ENCODE results near the gene POLA1.

Gene POLA1

DNA sequence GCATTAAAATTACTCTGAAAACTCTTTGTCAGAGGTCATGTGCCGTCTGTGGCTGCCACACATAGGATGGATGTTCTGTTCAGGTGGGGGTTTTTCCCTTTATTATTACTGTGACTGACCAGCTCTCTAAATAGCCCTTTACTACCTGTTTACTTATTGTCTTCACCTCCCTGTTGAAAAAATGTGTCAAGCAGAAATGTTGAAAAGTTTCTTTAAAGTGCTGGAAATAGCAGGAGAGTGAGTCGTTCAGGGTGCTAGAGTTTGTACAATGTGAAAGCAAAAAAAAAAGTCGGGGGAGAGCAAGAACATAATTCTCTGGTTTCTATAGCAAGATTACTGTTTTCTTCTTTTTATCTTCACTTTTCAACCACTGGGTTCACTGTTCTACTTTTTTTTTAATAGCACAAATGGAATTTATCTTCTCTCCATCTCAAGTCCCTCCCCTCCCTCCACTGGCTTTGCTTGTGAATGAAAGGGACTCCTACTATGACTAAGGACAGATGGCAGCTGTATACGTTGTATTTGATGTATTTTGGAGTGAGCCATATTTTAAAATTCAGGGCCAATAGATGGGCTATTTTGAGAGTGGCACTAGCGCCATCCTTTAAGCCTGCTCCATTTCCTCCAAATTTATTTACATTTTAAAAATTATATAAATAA, 288.7 kb downstream of the POLA1 start:
- DNase-seq = no peak

DNA sequence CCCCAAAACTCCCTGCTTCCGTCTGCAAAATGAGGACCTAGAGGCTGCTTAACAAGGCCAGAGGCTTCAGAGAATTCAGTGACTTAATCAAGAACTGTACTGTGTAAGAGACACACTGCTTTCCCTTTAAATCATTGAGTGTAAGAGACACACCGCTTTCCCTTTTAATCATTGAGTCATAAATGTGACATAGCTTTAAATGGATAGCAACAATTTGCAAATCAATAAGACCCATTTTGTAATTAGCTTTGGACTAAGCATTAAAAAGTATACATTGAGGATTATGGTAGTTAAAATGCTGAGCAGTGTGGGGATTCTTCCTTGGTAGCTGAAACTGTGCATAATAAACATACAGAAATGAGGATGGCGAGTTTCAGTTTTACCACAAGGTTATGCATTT, 290.2 kb downstream of the POLA1 start:
- no peak for DNase-seq

DNA sequence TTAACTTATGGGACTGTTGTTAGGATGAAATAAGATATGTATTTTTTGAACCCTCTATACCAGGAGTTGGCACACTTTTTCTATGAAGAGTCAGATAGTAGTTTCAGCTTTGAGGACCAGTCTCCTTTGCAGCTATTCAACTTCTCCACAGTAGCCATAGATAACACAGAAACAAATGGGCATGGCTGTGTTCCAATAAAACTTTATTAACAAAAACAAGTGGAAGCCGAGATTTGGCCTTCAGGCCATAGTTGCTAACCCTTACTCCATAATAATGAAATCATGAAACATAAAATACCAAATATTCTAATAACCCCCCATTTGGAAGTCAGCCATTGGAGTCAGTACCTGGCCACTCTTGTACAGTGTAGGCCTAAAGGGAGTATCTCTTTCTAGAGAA, 291.4 kb downstream of the POLA1 start:
- DNase-seq = no peak

DNA sequence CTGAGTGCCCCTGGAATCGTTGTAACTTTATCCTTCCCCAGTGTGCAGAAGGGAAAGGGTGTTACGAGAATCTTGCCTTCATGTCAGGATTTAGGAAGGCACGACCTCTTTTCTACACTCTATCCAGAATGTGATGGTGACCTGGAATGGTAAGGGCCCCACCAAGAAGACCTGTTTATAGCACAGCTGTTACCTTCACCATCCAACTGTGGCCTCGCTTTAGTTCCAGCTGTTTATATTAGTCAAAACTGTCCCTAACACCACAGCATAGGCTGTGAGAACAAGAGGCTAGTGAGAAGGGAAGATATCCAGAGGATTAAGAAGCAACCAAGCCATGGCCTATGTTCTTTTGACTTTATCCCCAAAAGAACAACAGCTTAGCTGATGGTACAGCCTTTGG, 294.0 kb downstream of the POLA1 start:
- DNase-seq = no peak

DNA sequence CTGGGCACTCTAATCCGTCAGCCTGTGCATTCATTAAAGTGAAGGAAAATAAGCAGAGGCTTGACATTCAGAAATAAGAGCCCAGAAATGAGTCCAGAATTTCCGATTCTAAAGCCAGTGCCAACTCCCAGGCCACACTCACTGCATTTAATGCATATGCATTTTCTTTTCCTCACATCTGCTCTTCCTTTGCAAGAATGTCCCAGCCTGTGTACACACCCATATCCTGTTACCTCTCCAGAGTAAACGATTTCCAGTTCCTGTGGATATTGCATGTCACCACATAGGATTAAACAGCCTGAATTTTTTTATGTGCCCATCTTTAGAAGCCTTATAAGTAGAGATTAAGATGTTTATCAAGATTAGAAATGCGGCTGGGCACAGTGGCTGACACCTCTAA, 294.6 kb downstream of the POLA1 start:
- DNase-seq = no peak

DNA sequence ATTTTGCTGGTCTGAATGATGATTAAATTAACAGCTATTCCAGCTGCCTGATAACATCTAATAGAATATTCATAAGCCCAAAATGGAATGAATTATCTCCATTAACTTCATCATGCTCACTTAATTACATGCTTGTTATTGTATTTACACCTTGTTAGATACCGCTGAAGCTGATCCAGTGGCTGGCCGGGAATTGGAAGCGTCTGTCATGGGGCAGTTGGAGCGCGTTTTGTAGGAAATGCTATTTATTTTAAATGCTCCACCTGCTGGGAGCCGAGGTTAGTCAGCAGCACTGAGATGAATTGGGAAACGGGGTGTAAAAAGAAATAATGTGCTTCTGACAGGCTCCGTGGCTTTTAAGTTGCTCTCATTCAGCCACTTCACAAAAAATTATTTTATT, 296.8 kb downstream of the POLA1 start:
- no peak for DNase-seq

DNA sequence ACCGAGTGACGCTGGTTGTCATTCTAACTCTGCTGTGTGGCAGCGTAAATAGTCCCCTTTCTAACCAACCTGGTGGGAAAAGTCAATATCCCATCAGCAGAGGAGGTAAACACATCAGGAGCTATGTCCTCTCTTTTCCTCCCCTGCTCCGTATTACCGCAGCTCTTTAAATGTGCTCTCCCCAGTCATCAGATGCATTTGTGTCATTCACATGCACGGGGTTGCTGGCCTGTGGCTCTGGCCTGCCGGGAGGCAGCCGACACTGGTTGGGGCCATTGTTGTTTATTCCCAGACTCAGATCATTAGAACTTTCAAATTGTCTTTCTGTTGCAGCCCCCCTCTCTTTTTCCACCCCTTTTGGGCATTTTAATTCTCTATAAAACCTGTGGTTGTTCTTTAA, 300.2 kb downstream of the POLA1 start:
- DNase-seq = no peak

DNA sequence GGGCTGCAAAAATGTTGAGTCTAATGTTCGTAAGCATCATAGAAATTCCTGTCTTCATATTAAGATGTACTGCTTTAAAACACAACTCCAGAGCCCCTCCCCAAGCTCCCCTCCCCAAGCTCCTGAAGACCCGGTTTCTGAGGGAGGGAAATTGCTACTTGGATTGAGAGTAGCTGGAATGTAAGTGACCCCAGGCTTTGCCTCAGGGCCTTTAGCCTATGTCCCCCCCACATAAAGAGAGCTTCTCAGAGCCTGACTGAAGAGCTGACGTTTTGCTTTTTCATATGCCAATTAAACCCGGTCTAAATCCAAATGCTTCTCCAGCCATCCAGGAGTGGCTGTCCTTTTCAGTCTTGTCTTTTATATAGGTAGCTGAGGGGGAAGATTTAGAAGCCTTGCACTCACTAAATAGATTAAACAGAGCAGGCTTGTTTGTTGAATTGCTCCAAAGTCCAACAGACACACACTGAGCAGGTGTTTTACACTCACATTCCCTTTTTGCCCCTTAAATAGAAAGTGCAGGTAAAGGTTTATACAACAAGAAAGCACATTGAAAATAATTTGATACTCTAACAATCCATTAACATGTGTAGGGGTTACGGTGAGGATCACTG, 302.5 kb downstream of the POLA1 start:
- DNase-seq = no peak

DNA sequence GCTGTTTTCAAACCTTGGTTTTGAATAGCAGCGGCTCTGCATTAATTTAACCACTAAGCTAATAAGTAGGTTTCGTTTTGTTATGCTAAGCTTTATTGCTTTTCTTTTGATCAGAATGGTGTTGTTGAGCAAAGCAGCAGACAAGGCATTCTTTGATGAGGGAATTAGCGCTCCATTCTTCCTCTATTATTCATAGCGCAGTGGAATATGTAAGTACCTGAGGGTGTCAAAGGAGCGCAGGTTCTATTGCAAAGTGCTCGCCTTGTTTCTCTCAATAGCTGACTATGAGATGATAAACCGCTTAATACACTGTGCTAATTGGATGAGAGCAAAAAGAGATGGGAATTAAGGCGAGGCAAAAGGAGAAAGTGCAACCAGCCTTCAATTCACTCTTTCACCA, 305.8 kb downstream of the POLA1 start:
- no peak for DNase-seq

DNA sequence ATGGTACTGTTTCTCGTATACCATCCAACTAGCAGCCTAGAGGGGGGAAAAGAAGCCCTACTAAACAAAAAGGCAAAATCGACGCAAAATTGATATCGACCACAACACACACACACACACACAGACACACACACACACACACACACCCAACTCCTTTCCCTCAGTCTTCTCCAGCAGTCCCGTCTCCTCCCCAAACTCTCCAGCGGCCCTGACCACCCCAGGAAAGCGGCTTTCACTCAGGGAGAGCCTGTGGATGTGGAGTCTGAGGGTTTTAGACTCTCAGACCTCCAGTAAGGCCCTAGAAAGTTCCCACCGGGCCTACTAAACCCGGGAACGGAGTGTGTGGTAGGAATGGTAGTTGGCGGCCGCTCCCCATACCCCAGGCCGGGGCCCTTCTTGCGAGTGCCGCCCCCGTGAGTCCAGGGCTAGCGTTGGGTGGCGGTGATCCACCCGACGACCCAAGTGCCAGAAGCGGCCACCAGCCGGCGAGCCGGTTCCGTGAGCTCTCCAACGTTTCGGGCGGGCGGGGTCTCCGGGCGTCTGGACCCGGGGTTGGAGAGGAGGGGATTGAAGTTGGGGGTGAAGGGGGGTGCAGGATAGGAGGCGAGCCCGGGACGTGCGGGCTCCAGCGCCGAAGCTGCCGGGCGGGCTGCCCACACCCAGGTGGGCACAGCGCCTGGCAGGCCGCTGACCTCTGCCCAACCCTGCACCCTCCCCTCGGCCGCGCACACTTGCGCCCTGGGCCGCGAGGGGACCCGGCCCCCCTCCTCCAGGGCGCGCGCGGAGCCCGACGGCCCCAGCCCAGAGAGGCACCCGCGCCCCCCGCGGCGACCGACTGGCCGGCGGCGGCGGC, 308.3 kb downstream of the POLA1 start:
- no peak for DNase-seq

DNA sequence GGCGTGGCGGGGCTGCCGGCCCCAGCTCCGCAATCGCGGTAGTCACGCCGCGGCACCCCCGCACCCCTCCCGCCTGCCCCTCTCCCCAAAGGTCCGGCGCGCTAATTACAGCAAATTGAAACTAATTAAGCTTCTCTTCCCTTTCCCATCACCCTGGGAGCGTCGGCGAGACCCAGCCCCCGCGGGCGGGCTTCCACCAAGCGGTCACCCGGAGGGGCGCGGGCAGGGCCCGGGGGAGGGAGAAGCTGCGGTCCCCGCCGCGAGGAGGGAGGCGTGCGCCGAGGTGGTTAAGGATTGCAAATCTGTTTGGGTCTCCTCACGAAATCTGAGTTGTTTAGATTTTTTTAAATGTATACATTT, 308.9 kb downstream of the POLA1 start:
- DNase-seq = no peak

DNA sequence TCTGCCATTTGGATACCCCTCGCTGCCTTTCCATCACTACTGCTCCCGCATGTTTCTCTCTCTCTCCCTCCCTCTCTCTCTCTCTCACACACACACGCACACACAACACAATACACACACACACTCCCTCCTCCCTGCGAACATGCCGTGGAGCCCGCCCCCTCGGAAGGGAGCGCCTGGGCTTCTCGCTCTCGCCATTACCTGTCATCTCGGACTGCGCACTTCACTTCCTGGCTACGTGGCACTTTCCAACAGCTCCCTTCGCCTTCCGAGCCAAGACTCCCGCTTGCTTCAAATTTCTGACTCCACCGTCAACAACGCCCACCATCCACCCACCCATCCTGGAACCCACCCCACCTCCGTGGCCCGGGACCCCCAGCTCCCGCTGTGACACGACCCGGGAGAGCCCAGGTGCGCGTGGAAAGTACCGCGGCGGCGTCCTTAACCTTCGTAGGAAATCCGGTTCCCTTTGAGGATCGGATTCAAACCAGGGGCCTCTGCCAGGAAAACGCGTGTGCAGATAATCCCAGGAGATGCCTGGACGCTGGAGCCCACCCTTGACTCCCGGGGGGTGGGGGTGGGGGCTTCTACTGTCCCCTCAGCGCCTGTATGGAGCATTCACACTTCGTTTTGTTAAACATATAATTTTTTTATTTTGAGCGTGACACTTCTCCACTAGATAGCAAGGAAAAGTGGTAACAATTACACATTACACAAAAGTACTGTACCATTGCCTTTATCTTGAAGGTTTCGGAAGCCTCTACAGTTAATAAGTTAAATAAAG, 309.5 kb downstream of the POLA1 start:
- no peak for DNase-seq

DNA sequence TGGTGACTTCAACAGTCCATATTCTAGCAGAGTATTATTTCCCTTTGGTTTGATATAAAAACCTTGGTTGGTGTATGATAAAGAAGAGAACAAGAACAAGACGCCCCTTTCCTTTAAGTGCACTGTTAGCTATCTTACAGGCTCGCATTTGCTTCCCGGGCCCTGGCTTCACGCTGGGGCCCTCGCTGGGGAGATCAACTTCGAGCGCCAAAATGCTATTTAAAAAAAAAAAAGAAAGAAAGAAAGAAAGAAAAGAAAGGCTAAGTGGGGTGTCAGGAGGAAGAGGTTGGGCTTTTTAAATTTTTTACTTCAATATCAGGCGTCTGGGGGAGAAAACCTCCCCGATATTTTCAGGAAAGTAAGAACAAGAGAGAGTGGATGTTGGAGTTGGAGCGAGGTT, 310.3 kb downstream of the POLA1 start:
- DNase-seq = no peak

DNA sequence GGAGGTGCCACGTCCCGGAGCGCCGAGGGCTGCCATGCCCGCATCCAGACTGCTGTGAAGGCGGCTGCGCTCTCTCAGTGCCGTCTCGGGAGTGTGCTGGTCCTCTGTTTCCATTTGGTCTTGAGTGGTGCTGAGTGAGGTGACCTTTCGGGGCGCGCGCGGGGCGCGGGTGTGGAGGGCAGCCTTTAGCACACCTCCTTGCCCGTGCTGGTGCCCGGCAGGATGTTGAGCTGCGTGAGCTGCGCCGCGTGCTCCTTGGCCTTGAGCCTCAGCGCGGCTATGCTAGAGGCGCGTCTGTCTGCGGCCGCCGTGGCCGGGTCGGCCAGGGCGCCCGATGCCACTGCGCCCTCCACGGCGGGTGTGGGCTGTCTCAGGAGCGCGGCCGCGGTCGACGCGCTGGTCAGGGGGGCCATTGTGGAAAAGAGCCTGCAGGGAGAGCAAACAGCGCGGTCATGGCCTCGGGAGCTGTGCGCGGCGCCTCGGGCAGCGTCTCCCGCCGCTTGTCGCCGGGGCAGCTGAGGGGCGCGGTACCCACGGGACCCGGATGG, 310.8 kb downstream of the POLA1 start:
- no peak for DNase-seq

DNA sequence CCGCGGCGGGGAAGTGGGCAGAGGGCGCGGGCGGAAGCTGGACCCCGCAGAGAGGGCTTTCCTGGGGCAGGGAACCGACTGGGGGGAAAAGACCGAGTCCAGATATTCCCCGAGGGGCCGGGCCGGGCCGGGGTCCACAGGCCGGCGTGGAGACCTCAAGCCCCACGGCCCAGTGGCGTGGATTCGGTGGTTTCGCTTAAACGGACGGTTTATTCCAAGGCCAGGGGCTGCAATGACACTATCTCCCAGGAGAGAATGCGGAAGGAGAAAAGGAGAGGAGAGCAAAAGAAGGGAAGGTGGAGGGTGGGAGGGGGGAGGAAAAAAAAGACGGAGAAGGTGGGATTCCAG, 311.3 kb downstream of the POLA1 start:
- no peak for DNase-seq

DNA sequence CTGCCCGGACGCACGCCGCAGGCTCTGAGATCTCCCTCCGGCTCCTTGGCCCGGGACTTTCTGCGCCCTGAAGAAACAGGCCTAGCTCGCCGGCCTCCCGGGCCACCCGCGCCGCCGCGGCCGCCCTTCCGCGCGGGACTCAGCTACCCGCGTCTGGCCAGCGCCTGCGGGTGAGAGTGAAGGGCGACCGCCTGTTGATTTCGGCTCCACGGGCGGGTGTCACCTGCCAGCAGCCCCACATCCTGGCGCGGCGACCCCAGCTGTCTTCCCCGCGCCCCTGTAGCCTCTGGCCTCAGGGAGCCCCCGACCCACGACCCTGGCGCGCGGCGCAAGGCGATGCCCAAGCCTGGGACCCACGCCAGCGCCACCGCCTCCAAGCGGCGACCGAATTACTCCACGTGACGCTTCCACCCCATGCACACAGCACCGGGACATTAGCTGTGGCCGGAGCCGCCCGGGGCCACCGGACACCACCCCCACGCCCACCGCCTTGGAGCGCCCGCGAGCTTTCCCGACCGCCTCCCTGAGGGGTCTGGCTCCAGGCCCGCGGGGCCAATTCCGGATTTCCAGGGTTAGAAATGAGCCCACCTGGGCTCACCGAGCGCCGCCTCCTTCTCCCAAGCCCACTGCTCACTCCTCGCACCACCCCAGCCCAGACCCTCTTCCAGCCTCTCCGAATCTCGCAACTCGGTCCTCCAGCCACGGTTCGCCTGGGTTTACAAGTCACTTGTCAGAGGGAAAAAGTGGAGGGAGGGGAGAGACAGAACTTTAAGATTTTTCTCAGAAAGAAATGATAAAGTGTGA, 311.9 kb downstream of the POLA1 start:
- no peak for DNase-seq

DNA sequence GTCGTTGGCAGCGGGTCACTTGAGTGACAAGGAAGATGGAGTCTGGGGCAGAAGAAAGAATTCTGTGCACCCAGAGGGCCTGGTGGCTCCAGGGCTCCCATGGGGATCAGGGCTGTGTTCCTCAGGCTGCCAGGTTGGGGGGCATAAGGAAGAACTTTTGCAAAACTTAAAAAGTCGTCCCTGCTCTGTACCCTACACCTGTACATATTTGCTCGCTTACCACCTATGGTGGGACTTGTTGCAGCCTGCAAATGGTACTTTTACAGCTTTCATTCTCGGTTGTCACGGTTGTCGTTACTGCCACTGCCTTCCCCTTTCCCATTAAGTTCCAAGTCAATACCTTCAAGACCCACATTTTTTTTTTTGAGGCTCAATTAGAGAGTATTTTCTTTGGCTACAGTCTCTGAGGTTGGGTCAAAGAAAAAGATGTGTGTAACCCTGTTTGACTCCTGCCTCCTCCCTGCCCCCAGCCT, 312.9 kb downstream of the POLA1 start:
- DNase-seq = no peak

DNA sequence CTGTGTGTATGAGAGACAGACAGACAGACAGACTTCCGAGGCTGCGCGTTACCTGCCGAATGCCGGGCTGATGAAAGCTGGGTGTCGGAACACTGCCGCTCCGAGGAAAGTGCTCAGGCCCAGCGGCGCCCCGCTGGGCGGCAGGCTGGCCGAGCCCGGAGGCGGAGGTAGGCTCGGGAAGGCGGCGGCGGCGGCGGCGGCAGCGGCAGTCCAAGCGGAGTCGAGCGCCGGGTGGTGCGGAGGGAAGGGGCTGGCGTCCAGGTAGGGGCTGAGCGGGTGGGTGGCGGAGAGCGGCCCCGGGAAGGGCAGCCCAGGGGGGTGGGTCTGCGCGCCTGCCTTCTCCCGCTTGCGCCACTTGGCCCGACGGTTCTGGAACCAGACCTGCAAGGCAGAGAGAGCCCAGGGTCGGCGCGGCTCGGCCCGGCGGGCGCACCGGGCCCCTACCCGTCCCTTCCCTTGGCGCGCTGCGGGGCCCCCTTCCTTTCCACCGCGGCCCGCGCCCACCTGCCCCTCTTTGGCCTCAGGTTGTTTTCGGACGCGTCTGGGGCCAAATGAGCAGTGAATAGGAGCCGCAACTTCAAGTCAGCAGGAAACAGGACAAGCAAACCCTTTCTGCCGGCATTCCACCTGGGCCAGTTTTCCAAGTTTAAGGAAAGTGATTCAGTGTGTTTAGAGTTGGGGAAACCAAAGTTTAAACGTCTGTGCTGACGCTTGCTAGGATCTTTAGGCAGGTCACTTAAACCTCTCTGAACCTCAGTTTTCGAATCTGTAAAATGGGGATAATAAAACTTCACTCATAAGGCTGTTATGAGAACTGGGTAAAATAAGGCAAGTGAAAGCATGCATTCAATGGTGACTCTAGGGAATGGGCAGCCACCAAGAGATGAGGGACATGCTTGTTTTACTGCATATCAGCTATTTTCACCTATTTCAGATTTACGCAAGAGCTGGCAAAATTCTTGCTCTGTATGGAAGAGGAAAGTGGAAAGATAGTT, 313.6 kb downstream of the POLA1 start:
- DNase-seq = no peak

DNA sequence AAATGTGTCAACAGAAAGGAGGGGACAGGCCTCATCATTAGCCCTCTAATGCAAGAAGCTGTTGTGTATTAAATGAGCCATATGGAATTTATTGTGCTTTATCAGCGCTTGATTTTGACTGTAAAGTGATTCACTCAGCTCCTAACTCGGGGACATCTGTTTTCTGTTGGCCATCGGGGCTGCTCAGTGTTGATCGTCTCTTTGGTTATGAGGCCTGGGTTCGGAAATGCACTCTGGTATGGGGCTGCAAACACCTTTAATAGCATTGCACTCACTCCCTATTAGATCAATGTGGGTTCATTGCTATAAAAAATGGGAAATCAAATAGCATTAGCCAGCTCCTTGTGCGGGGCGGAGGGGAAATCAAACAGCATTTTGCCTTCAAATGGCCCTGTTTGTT, 315.7 kb downstream of the POLA1 start:
- no peak for DNase-seq

DNA sequence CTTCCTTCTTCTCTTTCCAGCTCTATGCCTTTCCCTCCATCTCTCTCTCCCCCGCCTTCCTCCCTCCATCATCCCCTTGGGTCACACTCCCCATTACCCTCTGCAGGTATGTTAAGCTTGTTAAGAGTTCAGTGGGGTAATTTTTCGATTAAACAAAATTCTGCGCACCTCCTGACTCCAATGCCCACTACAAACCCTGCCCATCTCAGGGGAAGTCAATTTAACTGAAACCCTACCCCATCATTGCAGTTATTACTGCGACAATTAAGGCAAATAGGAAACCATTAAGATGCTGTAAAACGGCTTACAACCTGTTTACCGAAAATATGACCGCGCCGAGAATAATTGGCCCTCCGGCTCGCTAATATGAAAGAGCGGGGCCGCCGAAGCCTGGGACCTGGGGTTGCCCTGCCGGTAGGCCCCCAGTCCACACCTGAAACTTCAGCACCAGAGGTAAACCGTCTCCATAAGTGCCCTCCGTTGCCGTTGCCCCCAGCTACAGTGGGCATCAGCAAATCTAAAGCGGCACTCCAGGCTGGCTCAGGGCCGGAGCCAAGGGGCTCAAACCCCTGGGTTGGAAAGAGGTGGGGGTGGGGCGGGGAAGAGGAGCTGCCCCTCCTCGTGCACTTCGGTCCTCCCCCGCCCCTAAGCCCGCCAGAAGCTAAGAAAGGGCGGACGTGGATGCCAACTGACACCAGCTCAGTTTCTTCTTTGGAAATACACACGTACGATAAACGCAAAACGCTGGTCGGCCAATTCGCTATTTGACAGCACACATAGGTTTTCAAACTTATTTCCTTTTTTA, 317.3 kb downstream of the POLA1 start:
- DNase-seq = no peak

Data from C1 segment of cervical spinal cord (tissue), 14 donors.